ENCODE data around the gene GOLM1.
"Not testable (repeated sequence)": the region's sequence is repeated elsewhere in the genome, so short reads cannot be mapped to it uniquely, and the experiment has no call there.

The GOLM1 gene, protein sequence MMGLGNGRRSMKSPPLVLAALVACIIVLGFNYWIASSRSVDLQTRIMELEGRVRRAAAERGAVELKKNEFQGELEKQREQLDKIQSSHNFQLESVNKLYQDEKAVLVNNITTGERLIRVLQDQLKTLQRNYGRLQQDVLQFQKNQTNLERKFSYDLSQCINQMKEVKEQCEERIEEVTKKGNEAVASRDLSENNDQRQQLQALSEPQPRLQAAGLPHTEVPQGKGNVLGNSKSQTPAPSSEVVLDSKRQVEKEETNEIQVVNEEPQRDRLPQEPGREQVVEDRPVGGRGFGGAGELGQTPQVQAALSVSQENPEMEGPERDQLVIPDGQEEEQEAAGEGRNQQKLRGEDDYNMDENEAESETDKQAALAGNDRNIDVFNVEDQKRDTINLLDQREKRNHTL

DNA sequence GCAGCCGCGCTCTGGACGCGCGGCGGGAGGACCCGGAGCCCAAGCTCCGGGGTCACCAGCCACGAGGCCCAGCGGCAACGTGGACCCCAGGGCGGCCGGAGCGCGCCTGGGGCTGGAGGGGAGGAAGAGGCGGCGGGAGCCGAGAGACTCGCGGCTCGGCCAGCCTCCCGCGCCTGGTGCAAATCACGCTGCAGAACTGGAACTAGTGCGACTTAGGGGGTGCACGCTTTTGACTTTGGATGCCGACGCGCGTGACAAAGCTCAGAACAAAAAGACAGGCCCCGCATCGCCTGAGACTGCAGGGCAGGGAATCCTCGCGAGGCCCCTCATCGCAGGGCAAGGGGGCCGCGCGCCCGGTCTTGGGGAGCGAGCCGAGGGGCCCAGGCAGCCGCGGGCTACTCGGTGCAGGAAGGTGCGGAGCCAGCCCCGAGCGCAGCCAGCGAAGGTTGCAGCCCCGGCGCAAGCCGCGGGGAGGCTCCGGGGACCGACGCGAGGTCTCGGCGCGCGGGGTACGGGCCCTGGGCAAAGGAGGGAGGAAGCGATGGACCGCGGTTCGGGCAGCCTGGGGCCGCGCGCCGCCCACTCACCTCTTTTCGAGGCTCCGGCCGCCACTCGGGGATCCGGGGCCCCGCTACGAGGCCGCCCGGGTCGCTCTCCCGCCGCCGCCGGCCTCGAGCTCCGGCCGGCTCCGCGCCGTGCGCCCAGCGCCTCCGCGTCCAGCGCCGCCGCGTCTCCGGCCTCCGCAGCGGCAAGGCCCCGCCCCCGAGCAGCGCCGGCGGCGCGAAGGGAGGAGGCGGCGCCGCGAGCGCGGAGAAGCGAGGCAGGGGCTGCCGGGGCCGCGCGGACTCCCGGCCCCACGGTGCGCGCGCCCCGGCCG is at the start of gene GOLM1:
GOLM1 (minus strand) TSS at position 735 of the 877 bp plus-strand sequence. CDS start 20,238 bp downstream, outside the sequence.
- peak; percentile 68 for DNase-seq (ENCODE audit: low read depth)

DNA sequence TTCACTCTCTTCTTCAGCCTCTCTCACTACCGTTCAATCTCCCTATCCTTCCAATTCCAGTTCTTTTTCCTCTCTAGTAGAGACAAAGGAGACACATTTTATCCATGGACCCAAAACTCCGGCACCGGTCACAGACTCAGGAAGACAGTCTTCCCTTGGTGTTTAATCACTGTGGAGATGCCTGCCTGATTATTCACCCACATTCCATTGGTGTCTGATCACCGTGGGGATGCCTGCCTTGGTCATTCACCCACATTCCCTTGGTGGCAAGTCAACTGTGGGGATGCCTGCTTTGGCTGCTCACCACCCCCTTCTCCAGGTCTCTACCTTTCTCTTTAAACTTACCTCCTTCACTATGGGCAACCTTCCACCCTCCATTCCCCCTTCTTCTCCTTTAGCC is 47.3 kb upstream of the GOLM1 start:
- DNase-seq (ENCODE audit: low read depth) = peak; percentile 65

- DNase-seq (ENCODE audit: low read depth) = not testable (repeated sequence)
Observed at GRCh38 chr9:86145960-86146359, 46.6 kb upstream of the GOLM1 start.

DNA sequence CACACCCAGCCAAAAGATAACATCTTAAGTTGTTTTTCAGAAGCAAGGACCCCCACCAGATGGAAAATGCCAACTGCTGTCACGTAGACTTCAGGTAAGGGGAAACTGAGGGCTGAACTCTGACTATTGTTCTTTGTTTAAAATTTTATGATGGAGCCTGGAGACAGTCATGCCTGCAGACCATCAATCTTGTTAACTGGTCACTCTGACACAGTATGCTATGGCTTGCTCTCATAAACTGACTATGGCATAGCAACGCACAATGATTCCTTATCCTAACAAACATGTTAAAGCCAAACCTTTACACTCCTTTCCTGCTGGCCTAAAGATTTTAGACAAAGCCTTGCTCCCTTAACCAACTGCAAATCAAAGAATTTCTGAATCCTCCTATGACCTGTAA is 43.6 kb upstream of the GOLM1 start:
- DNase-seq (ENCODE audit: low read depth) = no peak

DNA sequence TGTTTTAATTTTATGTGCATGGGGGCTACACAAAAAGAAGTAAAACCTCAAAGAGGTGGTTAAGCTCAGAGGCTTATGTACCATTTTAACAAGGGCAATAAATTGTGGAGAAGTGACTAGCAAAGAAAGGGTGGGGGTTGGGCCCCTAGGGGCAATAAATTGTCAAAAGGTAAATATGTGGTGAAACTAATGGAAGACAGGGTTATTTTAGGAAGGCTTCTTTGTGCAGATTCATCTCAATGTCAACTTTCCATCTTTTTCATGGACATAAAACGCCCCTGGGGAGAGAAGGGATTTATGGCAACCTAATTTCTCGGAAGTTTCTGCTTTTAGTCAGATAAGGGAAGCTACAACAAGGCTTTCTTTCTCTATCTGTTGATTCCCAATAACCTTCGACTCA is 42.5 kb upstream of the GOLM1 start:
- no peak for DNase-seq (ENCODE audit: low read depth)

GRCh38 chr9:86135371-86135770 is 36.0 kb upstream of the GOLM1 start:
- DNase-seq (ENCODE audit: low read depth) = no peak

DNA sequence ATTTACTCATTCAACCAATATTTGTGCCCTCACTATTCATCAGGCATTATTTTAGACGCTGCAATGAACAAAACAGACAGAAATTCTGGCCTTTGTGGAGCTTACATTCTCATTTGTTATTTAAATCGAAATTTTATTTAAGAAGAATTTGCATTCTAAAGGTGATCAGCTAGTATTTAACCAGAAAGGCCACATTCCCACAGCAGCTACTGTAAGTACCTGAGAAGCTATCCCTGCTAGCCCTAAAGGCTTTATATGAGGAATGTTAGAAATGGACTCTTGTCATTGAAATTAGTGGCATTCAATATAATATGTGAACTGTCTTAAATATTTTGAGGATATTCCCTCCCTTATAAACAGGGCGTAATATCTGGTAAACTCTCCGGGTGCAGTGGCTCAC is 35.0 kb upstream of the GOLM1 start:
- no peak for DNase-seq (ENCODE audit: low read depth)

DNA sequence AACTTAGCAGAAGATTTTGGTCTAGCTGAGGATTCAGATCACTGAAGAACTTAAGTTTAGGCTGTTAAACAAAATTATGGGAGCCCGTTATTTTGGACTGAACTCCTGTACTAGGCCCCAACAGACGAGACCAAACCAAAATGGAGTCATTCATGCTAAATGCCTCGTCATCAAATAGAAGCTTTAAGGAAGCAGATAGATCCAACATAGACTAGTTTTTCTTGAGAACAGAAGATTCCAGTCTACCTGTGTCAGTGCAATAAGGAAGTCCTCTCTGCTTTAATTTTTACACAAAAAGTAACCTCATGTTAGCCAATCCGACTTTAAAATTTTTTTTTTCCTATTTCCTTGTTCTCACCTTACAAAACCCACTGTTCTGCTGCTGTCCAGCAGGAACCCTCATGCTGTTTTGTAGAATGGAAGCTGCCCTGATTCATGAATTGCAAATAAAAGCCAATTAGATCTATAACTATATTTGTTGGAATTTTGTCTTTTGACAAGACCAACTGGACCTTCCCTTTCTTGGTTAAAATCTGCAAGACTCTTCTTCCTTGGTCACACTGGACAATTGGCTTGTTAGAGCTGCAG is 29.0 kb upstream of the GOLM1 start:
- no peak for DNase-seq (ENCODE audit: low read depth)

DNA sequence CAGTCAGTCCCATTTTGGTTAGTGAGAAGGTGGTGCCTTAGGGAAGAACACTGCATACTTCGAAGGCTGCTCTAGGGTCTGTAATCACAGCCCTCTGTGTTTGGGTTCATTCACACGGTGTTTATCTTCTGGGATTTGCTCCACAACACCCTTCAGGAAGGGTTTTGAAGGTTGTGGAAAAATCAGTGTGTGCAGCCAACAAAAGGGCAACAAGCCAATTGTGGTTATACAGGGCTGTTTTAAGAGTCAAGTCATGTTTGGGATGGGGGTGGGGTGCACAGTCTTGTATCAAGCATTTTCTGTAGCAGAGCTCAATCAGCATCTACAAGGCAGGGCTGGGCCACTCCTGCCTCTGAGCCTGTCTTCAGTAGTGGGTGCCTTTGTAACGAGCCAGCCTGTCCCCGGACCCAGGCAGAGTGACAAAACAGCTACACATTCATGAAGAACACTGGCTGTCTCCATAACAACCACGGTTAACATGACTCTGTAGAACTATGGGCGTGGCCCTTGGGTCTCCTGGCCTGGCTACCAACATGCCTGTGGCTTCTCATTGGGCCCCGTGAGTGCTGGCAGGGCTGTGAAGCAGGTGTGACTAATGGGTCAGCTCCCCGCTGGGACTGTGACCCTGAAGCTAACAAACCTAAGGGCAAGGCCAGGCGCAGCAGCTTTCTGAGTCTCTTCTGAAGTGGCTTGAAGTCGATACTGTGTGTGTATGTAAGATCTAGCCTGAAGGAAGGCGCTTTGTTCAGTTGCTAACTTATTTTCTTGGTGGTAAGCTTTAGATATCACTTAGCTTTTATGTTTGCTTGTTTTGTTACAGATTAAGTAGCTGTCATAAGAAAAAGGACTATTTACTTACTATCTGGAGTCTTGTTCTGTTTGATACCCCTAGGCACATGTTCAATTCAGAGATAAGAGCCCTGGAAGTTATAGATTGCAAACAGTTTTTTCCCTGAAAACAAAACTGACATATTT is 27.9 kb upstream of the GOLM1 start:
- peak; percentile 71 for DNase-seq (ENCODE audit: low read depth)

DNA sequence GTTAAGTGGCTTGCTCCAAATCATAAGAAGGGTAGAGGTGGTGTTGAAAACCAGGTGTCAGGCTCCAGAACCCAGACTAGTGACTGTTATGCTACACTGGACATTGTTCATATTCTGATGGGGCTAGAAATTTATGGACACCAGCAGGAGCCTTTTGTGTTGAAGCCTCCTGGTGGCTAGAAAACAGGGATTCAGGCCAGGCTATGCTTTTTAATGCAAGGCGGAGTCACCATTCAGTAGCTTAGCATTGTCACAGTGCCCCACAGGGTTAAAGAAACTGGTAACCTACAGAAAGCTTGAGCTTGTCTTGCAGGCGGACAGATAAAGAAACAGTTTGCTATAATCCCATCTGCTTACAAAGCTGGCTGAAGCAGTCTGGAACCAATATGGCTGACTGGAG is 23.0 kb upstream of the GOLM1 start:
- DNase-seq (ENCODE audit: low read depth) = no peak

- DNase-seq (ENCODE audit: low read depth) = no peak
Observed at GRCh38 chr9:86119457-86119856, 20.1 kb upstream of the GOLM1 start.

DNA sequence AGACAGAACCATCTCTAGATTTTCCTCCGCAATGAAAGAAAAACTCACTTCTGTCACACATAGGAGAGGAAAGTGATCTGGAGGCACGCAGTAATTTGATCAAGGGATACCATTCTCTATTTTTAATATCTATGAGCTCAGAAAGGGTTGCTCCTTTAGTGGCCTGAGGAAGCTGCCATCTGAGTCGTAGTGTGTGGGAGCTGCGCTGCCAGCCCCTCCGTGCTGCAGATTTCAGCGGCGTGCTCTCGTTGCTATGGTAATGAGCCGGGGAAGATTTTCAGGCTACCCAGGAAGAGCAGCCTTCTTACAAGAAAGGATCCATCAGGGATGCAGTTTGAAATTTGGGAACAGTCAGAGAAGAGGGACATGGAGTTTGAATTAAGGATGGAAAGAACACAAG is 17.1 kb upstream of the GOLM1 start:
- no peak for DNase-seq (ENCODE audit: low read depth)

- DNase-seq (ENCODE audit: low read depth) = no peak
Observed at GRCh38 chr9:86115886-86116285, 16.5 kb upstream of the GOLM1 start.

GRCh38 chr9:86112057-86112456 is 12.7 kb upstream of the GOLM1 start:
- DNase-seq (ENCODE audit: low read depth) = no peak

- DNase-seq (ENCODE audit: low read depth) = no peak
Observed at GRCh38 chr9:86102626-86103025, 3.3 kb upstream of the GOLM1 start.

DNA sequence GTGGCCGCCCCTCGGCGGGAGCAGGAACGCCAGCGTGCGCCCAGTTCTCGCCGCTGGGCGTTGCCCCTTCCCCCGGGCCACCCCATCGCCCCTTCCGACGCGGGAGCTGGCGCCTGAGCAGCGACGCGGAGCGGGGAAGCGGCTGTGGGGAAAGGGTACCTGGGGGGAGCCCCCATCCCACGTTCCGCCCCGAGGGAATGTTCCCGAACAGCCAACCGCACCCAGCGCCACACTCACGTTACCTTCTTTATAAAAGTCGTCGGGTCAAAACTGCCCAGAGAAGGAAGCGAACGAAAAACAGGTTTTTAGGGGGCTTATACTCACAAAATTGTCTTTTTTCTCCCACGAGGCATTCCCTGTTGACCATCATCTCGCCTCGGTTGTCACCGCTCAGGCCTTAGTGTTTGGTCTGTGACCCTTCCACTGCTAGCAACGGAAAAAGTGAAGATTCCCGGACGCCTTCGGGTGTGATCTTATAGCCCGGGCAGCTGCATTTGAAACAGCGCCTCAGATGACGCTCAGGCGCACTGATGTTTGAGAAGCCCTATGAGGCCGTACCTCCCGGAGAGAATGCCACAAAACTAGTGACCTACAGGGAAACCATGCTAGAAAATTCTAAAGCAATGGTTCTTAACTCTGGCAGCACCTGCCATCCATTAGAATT is 475 bp upstream of the GOLM1 start:
- DNase-seq (ENCODE audit: low read depth) = peak; percentile 72

DNA sequence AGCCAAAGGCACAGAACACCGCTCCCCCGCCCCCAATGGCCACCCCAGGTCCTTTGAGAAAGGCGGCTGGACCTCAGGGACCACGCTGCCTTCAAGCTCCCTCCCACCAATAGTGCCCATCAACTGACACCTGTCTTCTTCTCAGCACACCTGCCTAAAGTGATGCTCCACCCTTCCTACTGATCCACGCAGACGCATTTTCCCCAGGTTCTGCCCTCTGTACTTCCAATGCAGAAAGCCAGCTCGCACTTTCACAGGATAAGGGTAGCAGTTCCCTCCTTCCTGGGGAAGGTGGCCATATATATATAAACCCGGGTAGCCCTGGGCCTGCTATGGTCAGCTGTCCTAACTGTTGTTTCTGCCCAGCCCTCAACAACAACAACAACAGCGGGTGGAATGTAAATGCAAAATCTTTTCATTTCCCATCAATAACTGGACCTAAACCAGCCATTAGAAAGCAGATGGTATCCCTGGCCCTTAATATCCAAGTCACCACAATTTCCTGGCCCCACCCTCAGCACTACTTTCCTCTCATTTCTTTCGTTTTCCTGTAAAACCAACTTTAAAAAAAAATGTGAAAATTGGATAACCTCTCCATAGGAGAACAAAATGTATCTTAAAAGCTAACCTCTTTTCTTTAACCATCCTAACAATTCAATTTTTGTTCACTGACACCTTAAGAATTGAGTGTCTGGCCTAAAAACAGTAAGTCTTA is 1.7 kb downstream of the GOLM1 start:
- no peak for DNase-seq (ENCODE audit: low read depth)

GRCh38 chr9:86096386-86096785 is 3.0 kb downstream of the GOLM1 start:
- DNase-seq (ENCODE audit: low read depth) = peak; percentile 29

GRCh38 chr9:86093788-86094555 is 5.4 kb downstream of the GOLM1 start:
- no peak for DNase-seq (ENCODE audit: low read depth)

- DNase-seq (ENCODE audit: low read depth) = no peak
Observed at GRCh38 chr9:86091477-86091876, 7.9 kb downstream of the GOLM1 start.
